Glomerular visceral epithelial cell (primary cell): ENCODE results near the gene BCAS1.
"Not testable (repeated sequence)": the region's sequence is repeated elsewhere in the genome, so short reads cannot be mapped to it uniquely, and the experiment has no call there.

Experiments
- DNase-seq: peaks from one replicate; pipeline ENCODE4 v3.0.0-alpha.2; 2016; ENCODE audit errors: extremely low spot score

Gene BCAS1

GRCh38 chr20:53985150-53985518, 85.3 kb downstream of the BCAS1 start:
- no peak for DNase-seq

GRCh38 chr20:53984356-53985149, 85.8 kb downstream of the BCAS1 start:
- DNase-seq: no peak

- no peak for DNase-seq
Measured at GRCh38 chr20:53983401-53983800, 87.0 kb downstream of the BCAS1 start.

- DNase-seq: no peak
Measured at GRCh38 chr20:53982624-53983023, 87.8 kb downstream of the BCAS1 start.

- no peak for DNase-seq
Measured at GRCh38 chr20:53981752-53982437, 88.5 kb downstream of the BCAS1 start.

GRCh38 chr20:53981130-53981529, 89.3 kb downstream of the BCAS1 start:
- DNase-seq: no peak

GRCh38 chr20:53980031-53980465, 90.3 kb downstream of the BCAS1 start:
- no peak for DNase-seq

GRCh38 chr20:53978497-53978896, 91.9 kb downstream of the BCAS1 start:
- no peak for DNase-seq

- no peak for DNase-seq
Measured at GRCh38 chr20:53977391-53977790, 93.0 kb downstream of the BCAS1 start.

- DNase-seq: no peak
Measured at GRCh38 chr20:53975761-53976160, 94.6 kb downstream of the BCAS1 start.

- no peak for DNase-seq
Measured at GRCh38 chr20:53974785-53975555, 95.4 kb downstream of the BCAS1 start.

GRCh38 chr20:53973882-53974281, 96.5 kb downstream of the BCAS1 start:
- DNase-seq: not testable (repeated sequence)

- DNase-seq: no peak
Measured at GRCh38 chr20:53972179-53972578, 98.2 kb downstream of the BCAS1 start.

GRCh38 chr20:53971096-53971683, 99.2 kb downstream of the BCAS1 start:
- no peak for DNase-seq

- DNase-seq: no peak
Measured at GRCh38 chr20:53970232-53970631, 100.2 kb downstream of the BCAS1 start.

- DNase-seq: no peak
Measured at GRCh38 chr20:53967527-53967926, 102.9 kb downstream of the BCAS1 start.

- no peak for DNase-seq
Measured at GRCh38 chr20:53966774-53967398, 103.5 kb downstream of the BCAS1 start.

- DNase-seq: no peak
Measured at GRCh38 chr20:53964501-53965253, 105.7 kb downstream of the BCAS1 start.

GRCh38 chr20:53964067-53964466, 106.3 kb downstream of the BCAS1 start:
- DNase-seq: no peak

GRCh38 chr20:53963635-53964034, 106.8 kb downstream of the BCAS1 start:
- DNase-seq: no peak

- no peak for DNase-seq
Measured at GRCh38 chr20:53962388-53962787, 108.0 kb downstream of the BCAS1 start.
